GM12892 (cell line): Measurements from ENCODE around the gene NDUFS5.

Experiments used
- POLR2A ChIP-seq: IDR thresholded peaks from 2 replicates; pipeline ENCODE4 v1.6.1; 2011; ENCODE audit warnings: low read depth, low read length, control low read depth
- POLR2AphosphoS5 ChIP-seq: IDR thresholded peaks from 2 replicates; pipeline ENCODE4 v1.6.1; 2011; ENCODE audit warnings: low read depth, low read length, control low read depth
- TAF1 ChIP-seq: IDR thresholded peaks from 2 replicates; pipeline ENCODE4 v1.6.1; 2011; ENCODE audit warnings: low read depth, mild to moderate bottlenecking, control low read depth, low read length, borderline replicate concordance

- TF ChIP-seq POLR2AphosphoS5 (no peak), POLR2A (no peak), TAF1 (no peak)
Measured at GRCh38 chr1:39043513-39043912, 17.4 kb downstream of the NDUFS5 start.
